ENCODE data around the gene CLCN1. TPM values are rescaled to one million over a fixed set of nuclear protein-coding genes. Genes with fewer than 3 reads are reported as not detected.

The CLCN1 gene
- not detected for total RNA-seq
- not detected for polyA plus RNA-seq
- total RNA-seq, result 0 to 0.13 (median 0) reads per million in 6 experiments

GRCh38 chr7:143315776-143316175 is at the start of gene CLCN1:
TSS of gene CLCN1 (plus strand) at chr7:143316111. CDS start at chr7:143316213, 102 bp downstream.
- Mint-ChIP-seq H3K9me3 (peaks cover 0 to 2% (median 0%) of the 10 kb centered on the region in 9 donors), H3K4me1 (peaks cover 3 to 13% (median 9%) of the 10 kb centered on the region in 4 donors)

DNA sequence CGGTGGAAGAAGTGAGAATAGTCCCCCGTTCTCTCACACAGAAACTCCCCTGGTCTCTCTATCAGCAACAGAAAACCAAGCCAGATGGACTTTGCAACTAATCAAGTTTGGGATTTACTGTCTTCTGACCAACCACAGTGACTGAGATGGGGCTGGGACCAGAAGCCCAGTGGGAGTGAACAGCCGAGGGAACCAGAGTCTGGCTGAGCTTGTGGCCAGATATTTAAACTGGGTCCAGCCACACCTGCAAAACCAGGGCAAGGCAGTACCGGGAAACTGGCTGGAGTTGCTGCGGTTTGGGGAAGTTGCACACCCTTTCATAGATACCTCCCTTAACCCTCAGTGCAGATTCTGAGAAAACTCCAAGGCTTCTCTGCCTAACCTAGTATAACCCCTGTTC is 46.7 kb upstream of the CLCN1 start:
- Mint-ChIP-seq H3K27me3 (no peaks in the 10 kb centered on the region), H3K27ac (peak overlapping the region in 9 of 10 donors; percentile 2 to 88 (median 62)), H3K36me3 (peaks cover 0 to 62% (median 7%) of the 10 kb centered on the region in 3 donors), H3K4me3 (no peak overlapping the region), H3K4me1 (peaks cover 18 to 37% (median 35%) of the 10 kb centered on the region in 4 donors), H3K9me3 (no peaks in the 10 kb centered on the region)
- POLR2A ChIA-PET, result interaction anchor here (0.7 to 7.8 kb wide), 4 partner anchors 9 to 103 kb away, joined by 3 to 51 read pairs (median 3); partner anchors contain the start of gene CASP2
- DNase-seq, result no peak
- ATAC-seq, result no peak

More at GRCh38 chr7:143315776-143316175, at the start of gene CLCN1:
- Mint-ChIP-seq H3K36me3 (no peaks in the 10 kb centered on the region), H3K27ac (peak within 1 kb of the TSS in 1 of 10 donors; percentile 55), H3K27me3 (no peaks in the 10 kb centered on the region), H3K4me3 (no peak within 1 kb of the TSS)
- ATAC-seq, result no peak
- POLR2A ChIA-PET, result interaction anchor here (0.5 to 1.3 kb wide), 2 partner anchors 26 to 28 kb away, joined by 4 to 5 read pairs; partner anchors contain the start of gene CASP2
- DNase-seq, result no peak

DNA sequence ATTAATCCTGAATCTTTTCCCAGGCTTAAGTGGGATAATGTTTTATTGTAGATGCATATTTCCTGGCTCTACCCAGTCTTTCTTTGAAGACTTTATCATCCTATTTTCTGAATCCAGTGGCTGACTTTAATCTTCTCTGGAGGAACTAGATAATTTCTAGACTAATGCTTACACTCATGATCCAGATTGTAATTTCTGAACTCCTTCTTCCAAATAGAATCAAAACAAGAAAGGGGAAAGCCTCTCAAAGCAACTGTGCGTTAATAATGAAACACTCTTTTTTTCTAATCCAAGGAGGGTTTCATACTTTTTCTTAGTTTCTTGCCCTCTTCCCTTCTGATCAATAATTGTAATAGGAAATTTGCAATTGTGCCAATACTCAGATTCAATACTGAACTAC is 44.7 kb upstream of the CLCN1 start:
- peaks cover 6 to 22% (median 16%) of the 10 kb centered on the region in 4 donors for H3K4me1 Mint-ChIP-seq
- H3K36me3 Mint-ChIP-seq, result peaks cover 0 to 47% (median 0%) of the 10 kb centered on the region in 3 donors
- H3K4me3 Mint-ChIP-seq, result no peak overlapping the region
- H3K9me3 Mint-ChIP-seq, result no peaks in the 10 kb centered on the region
- H3K27ac Mint-ChIP-seq, result peak overlapping the region in 5 of 10 donors; percentile 4 to 71 (median 49)
- ATAC-seq (no peak), DNase-seq (no peak)
- H3K27me3 Mint-ChIP-seq, result no peaks in the 10 kb centered on the region
- POLR2A ChIA-PET, result interaction anchor here (2.0 kb wide), 1 partner anchor 17 kb away, joined by 9 read pairs; the partner anchor contains the start of gene CASP2

DNA sequence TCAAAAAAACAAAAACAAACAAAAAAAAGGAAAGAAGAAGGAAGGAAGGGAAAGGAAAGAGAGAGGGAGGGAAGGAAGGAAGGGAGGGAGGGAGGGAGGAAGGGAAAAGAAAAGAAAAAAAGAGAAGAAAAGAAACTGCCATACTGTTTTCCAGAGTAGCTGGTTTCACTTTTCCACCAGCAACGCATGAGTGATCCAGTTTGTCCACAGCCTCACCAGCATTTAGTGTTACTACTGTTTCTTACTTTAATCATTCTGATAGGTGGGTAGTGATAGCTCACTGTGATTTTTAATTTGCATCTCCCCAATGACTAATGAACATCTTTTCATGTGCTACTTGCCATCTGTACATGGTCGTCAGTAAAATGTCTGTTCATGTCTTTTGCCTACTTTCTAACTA is 43.0 kb upstream of the CLCN1 start:
- peak overlapping the region in 1 of 10 donors; percentile 87 for H3K27ac Mint-ChIP-seq
- POLR2A ChIA-PET, result interaction anchor here (0.9 to 2.0 kb wide), 2 partner anchors 10 to 15 kb away, joined by 3 to 9 read pairs; partner anchors contain the start of genes CASP2 and GSTK1
- peaks cover 0 to 31% (median 0%) of the 10 kb centered on the region in 3 donors for H3K36me3 Mint-ChIP-seq
- H3K9me3 Mint-ChIP-seq, result no peaks in the 10 kb centered on the region
- DNase-seq, result no peak
- H3K27me3 Mint-ChIP-seq, result no peaks in the 10 kb centered on the region
- no peak overlapping the region for H3K4me3 Mint-ChIP-seq
- peaks cover 4 to 12% (median 7%) of the 10 kb centered on the region in 4 donors for H3K4me1 Mint-ChIP-seq
- ATAC-seq, result no peak

GRCh38 chr7:143279186-143280098 is 36.5 kb upstream of the CLCN1 start:
- Mint-ChIP-seq H3K27me3 (no peaks in the 10 kb centered on the region), H3K4me3 (peak overlapping the region in 9 of 10 donors; percentile 26 to 79 (median 70)), H3K9me3 (no peaks in the 10 kb centered on the region), H3K36me3 (no peaks in the 10 kb centered on the region), H3K4me1 (peaks cover 21 to 35% (median 33%) of the 10 kb centered on the region in 4 donors), H3K27ac (peak overlapping the region; percentile 20 to 89 (median 78))
- ATAC-seq, result peak; percentile 72 to 84
- DNase-seq, result peak in 3 of 10 donors; percentile 10 to 40 (median 15)
- POLR2A ChIA-PET, result interaction anchor here (0.7 to 1.3 kb wide), 8 partner anchors 9 to 109 kb away, joined by 3 to 9 read pairs (median 3); partner anchors contain the start of genes CASP2 and GSTK1

- H3K4me3 Mint-ChIP-seq, result peak overlapping the region in 9 of 10 donors; percentile 26 to 79 (median 70)
- no peaks in the 10 kb centered on the region for H3K27me3 Mint-ChIP-seq
- H3K9me3 Mint-ChIP-seq, result no peaks in the 10 kb centered on the region
- peaks cover 21 to 38% (median 36%) of the 10 kb centered on the region in 4 donors for H3K4me1 Mint-ChIP-seq
- DNase-seq (no peak), ATAC-seq (peak in 1 of 2 donors; percentile 15)
- H3K36me3 Mint-ChIP-seq, result no peaks in the 10 kb centered on the region
- H3K27ac Mint-ChIP-seq, result peak overlapping the region; percentile 7 to 89 (median 69)
- POLR2A ChIA-PET, result interaction anchor here (0.7 to 1.3 kb wide), 5 partner anchors 8 to 108 kb away, joined by 3 to 9 read pairs (median 4); partner anchors contain the start of genes CASP2 and GSTK1
These were observed 35.8 kb upstream of the CLCN1 start for GRCh38 chr7:143280160-143280559.

GRCh38 chr7:143280566-143280965 is 35.3 kb upstream of the CLCN1 start:
- ATAC-seq (no peak), DNase-seq (no peak)
- Mint-ChIP-seq H3K9me3 (no peaks in the 10 kb centered on the region), H3K4me1 (peaks cover 21 to 38% (median 36%) of the 10 kb centered on the region in 4 donors), H3K36me3 (no peaks in the 10 kb centered on the region), H3K4me3 (peak overlapping the region in 5 of 10 donors; percentile 63 to 79 (median 71)), H3K27me3 (no peaks in the 10 kb centered on the region), H3K27ac (peak overlapping the region in 8 of 10 donors; percentile 7 to 89 (median 76))
- POLR2A ChIA-PET, result interaction anchor here (1.0 to 1.2 kb wide), 2 partner anchors 9 to 108 kb away, joined by 3 to 4 read pairs; no protein-coding TSS in a partner anchor

DNA sequence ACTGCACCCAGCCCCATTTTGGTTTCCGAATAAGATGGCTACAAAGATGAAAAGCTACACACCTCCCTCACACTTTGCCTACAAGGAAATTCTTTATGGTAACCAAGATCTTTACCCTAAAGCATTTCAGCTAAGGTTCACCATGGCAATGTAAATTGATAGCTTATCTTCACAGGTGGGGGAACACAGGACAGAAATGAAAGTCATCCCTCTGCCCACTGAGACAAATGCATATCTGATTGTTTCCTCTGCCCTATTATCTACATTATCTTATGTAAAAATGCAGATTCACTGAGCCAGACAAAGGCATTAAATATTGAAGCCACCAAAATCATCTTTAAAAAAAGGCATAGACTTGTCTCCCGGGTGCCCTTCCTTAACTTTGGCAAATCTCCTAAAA is 34.4 kb upstream of the CLCN1 start:
- no peaks in the 10 kb centered on the region for H3K9me3 Mint-ChIP-seq
- H3K27me3 Mint-ChIP-seq, result no peaks in the 10 kb centered on the region
- no peak for ATAC-seq
- H3K4me1 Mint-ChIP-seq, result peaks cover 21 to 38% (median 36%) of the 10 kb centered on the region in 4 donors
- DNase-seq, result no peak
- no peaks in the 10 kb centered on the region for H3K36me3 Mint-ChIP-seq
- POLR2A ChIA-PET, result no interaction called here
- peak overlapping the region in 1 of 10 donors; percentile 6 for H3K4me3 Mint-ChIP-seq
- peak overlapping the region in 2 of 10 donors; percentile 10 to 70 for H3K27ac Mint-ChIP-seq

DNA sequence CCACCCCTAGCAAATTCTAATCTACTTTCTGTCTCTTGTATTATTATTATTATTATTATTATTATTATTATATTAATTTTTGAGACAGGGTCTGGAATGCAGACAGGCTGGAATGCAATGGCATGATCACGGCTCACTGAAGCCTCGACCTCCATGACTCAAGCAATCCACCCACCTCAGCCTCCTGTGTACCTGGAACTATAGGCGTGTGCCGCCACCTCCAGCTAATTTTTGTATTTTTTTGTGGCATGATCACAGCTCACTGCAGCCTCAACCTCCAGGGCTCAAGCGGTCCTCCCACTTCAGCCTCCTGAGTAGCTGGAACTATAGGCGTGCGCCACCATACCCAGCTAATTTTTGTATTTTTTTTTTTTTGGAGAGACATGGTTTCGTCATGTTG is 33.8 kb upstream of the CLCN1 start:
- peak overlapping the region in 1 of 10 donors; percentile 34 for H3K27ac Mint-ChIP-seq
- H3K36me3 Mint-ChIP-seq, result no peaks in the 10 kb centered on the region
- H3K4me3 Mint-ChIP-seq, result peak overlapping the region in 1 of 10 donors; percentile 6
- no peaks in the 10 kb centered on the region for H3K9me3 Mint-ChIP-seq
- H3K4me1 Mint-ChIP-seq, result peaks cover 21 to 42% (median 39%) of the 10 kb centered on the region in 4 donors
- H3K27me3 Mint-ChIP-seq, result no peaks in the 10 kb centered on the region
- DNase-seq, result no peak
- ATAC-seq, result no peak
- POLR2A ChIA-PET, result interaction anchor here (1.0 kb wide), 1 partner anchor 10 kb away, joined by 3 read pairs; no protein-coding TSS in a partner anchor

GRCh38 chr7:143283381-143283780 is 32.5 kb upstream of the CLCN1 start:
- H3K4me3 Mint-ChIP-seq, result peak overlapping the region in 7 of 10 donors; percentile 6 to 59 (median 25)
- H3K4me1 Mint-ChIP-seq, result peaks cover 25 to 50% (median 47%) of the 10 kb centered on the region in 4 donors
- no peaks in the 10 kb centered on the region for H3K27me3 Mint-ChIP-seq
- POLR2A ChIA-PET, result interaction anchor here (0.6 to 1.1 kb wide), 3 partner anchors 19 to 124 kb away, joined by 3 to 4 read pairs (median 4); partner anchors contain the start of gene GSTK1
- peaks cover 0 to 2% (median 0%) of the 10 kb centered on the region in 9 donors for H3K9me3 Mint-ChIP-seq
- peak overlapping the region in 7 of 10 donors; percentile 30 to 85 (median 58) for H3K27ac Mint-ChIP-seq
- ATAC-seq (no peak), DNase-seq (no peak)
- H3K36me3 Mint-ChIP-seq, result no peaks in the 10 kb centered on the region

DNA sequence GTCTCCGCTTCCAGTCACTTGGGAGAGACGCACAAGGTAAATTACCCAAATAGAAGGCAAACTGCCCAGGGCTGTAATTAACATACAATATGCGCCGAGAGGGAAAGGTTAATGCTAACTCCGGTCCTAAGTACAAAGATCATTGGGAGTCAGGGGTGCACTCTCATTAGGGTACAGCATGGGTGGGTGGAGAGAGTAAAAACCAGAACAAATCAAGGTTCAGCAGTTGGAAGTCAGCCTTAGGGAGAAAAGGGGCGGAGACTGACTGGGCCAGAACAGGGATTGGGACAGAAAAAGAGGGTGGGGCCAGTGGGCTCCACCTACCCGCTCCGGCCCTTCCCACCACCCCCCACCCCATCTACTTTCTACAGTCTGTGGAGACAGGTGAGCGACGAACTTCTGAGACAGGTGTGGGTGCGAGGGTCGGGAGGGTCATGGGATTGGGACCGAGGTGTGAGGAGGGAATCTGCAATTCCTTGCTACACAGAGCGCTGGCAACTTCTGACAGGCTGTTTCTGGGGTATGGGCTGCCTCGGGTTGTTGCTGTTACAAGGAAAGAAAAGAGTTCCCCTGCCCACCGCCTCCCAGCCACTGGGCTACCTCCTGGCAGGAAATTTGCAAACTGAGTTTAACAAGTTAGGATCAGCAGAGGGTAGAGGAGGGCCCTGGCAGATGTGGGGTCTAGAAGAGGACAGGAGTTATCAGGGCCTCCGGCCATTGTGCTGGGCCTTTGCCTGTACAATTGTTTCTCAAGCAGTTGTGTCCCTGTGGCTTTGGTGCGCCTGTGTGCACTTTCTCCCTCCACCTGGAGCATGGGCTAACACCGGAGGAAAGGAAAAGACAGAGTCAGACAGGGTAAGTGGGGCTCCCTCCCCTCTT is 31.1 kb upstream of the CLCN1 start, which contains the start of gene TMEM139:
TMEM139 (plus strand) TSS at position 368 of the 879 bp plus-strand sequence. CDS start 1,000 bp downstream, outside the sequence.
- POLR2A ChIA-PET, result interaction anchor here (1.1 to 3.6 kb wide), 2 partner anchors 19 to 22 kb away, joined by 4 to 51 read pairs; partner anchors contain the start of gene GSTK1
- peak within 1 kb of the TSS in 9 of 10 donors; percentile 29 to 85 (median 57) for H3K27ac Mint-ChIP-seq
- H3K27me3 Mint-ChIP-seq, result no peaks in the 10 kb centered on the region
- no peak for ATAC-seq
- no peak for DNase-seq
- peak within 1 kb of the TSS in 6 of 10 donors; percentile 2 to 59 (median 32) for H3K4me3 Mint-ChIP-seq
- peaks cover 0 to 2% (median 0%) of the 10 kb centered on the region in 9 donors for H3K9me3 Mint-ChIP-seq
- peaks cover 0 to under 1% (median 0%) of the 10 kb centered on the region in 3 donors for H3K36me3 Mint-ChIP-seq
- peaks cover 27 to 52% (median 49%) of the 10 kb centered on the region in 4 donors for H3K4me1 Mint-ChIP-seq
